Activated CD4-positive, alpha-beta T cell treated with anti-CD3 and anti-CD28 coated beads, Interleukin-2, Interleukin-4, amounts not matched to agents 100 ng/mL and 50 ng/mL, durations not matched to agents 16 hours and 8 hours (primary cell): ENCODE measurements around the gene OPALIN.

Experiments
- DNase-seq: peaks from one replicate; pipeline ENCODE4 v3.0.0-alpha.2; 2020; ENCODE audit warnings: low spot score

Gene OPALIN

DNA sequence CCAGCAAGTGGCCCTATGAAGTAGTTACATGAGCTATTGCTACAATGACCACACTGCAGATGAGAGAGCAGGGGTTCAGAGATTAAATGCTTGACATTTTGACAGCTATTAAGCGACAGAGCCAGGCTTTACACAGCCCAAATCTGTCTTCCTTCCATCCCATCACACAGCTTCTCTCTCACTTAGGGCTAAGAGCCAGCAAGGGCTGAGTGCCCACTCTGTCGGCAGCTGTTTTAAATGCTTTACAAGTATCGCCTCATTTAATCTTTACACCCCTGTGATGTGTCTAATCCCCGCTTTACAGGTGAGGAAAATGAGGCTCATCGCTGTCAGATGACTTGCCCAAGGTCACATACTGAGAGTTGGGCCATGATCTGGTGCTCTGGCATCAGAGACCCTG is 15.2 kb upstream of the OPALIN start:
- no peak for DNase-seq

DNA sequence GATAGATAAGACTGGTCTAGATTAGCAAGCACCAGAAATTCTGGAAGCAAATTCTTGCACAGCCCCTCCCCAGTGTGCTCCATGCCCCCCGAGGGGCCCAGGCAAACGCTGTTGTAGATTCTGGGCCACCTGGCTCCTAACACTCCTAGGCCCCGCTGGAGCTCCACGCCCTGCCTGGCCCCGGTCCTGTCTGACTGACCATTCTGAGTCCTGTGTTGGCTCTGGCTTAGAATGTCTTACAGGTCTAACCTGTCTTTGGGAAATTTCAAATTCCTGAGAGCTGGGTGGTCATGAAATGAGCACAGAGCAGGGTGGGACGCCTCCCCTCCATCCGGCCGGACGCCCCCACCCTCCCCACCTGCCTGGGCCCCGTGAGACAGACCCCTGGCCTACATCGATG is 12.6 kb upstream of the OPALIN start:
- DNase-seq, result no peak

- DNase-seq, result peak; percentile 53
Observed at GRCh38 chr10:96370584-96371157, 11.9 kb upstream of the OPALIN start.

DNA sequence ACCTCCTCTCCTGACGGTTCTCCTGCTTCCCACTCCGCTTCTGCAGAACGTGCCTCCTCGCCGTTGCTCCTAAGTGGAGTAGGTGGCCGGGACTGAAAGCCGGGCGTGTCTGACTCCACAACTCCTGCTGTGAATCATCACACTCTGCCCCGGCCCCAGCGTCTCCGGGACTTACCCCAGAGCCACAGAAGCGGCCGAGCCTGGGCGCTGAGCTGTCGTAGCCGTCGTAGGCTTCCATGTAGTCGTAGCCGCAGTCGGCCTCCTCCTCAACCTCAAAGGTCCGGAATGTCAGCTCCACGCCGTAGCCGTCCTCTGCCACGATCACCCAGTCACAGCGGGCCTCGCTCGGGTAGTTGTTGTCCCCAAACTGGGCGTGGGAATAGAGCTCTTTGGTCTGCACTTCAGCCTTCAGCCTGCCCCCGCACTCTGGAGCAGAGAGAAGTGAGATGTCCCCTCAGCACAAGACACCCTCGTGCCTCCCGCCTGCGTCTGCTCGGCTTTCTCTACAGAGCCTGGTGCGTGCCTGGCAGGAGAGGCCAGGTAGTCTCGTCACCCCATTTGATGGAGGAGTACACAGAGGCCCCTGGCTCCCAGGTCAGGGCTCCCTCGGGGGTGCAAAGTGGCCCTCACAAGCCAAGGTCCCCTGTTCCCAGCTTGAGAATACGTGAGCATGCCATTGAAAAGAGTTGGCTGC is 11.2 kb upstream of the OPALIN start:
- no peak for DNase-seq

DNA sequence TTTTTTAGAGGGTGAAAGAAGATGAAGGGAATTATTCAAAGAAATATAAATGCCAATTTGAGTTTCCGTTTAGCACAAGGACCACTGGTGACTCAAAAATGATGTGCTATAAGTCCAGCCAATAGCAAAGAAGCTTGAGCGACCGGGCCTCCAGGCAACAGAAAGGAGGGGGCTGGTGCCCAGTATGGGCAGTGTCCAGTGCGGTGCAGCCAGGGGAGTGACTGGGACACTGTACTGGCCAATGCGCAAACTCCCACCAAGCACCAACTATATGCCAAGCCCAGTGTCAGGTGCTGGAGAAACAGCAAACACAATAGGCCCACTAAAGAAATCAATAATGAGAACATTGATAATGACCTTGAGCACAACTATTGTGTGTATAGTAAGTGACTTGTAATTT is 10.2 kb upstream of the OPALIN start:
- DNase-seq, result no peak

DNA sequence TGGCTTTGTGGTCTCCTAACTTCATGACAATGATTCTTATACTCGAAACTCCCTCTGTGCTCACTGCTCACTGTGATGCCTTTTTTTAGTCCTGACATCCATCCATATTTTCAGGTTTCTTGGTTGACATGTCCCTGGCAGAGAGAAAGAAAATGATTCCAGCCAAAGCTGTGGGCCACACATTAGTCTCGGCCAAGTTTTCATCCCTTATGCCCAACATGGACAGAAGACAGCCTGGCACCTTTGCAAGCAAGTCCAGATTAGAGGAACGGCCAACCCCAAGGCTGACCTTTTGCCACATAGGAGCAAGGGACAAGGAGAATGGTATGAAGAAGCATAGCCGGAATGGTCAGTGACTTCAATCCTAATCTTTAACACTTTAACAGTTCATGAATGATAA is 8.7 kb upstream of the OPALIN start:
- DNase-seq, result no peak

- DNase-seq, result no peak
Observed at GRCh38 chr10:96366508-96366907, 7.7 kb upstream of the OPALIN start.

DNA sequence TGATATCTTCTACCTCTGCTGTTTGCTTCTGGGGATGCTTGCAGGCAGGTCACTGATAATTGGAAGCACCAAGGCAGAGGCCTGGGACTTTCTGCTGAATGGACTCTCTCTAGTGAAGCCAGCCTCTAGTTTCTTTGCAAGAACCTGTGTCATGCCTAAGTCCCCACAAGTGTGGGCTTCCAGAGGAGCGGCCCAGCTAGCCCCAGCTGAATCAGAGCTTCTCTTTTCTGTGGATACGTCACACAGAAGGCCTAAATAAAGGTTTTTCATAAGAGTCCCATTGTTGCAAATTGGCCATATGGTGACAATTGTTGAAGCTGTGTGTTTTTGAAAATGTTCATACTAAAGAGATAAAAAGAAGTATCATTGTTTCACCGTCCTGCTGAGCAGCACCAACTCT is 6.8 kb upstream of the OPALIN start:
- no peak for DNase-seq

DNA sequence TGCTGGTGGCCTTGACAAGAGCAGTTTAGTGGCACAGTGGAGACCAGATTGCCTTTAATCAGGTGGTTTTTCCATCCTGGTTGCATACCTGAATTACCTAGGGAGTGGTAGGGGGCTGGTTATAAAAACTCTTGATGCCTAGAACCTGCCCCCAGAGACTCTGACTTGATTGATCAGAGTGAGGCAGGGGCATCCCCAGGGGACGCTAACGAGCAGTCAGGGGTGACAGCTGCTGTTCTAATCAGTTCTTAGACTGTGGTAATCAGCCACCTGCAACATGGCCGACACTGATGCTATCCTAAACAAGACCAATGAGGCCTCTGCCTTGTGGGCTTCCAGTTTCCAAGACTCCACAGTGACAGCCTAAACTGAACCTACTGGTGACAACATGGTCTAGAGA is 2.0 kb upstream of the OPALIN start:
- DNase-seq, result no peak

DNA sequence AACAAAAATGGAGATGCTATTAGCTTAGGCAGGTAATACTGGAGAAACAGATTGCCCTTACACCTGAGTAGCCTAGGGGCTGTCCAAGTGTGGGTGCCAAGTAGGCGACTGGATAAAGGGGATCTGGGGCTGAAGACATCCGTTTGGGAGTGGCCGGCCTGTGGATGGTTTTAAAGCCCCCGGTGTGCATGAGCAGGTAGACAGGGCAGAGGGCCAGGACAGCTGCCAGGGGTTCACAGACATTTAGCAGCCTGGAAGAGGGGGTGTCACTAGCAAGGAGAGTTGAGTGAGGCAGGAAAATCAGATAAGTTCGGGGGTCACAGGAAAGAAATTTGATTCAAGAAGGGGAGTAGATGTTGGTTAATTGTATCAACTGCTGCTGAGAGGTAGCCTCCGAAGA is 1.5 kb upstream of the OPALIN start:
- no peak for DNase-seq

DNA sequence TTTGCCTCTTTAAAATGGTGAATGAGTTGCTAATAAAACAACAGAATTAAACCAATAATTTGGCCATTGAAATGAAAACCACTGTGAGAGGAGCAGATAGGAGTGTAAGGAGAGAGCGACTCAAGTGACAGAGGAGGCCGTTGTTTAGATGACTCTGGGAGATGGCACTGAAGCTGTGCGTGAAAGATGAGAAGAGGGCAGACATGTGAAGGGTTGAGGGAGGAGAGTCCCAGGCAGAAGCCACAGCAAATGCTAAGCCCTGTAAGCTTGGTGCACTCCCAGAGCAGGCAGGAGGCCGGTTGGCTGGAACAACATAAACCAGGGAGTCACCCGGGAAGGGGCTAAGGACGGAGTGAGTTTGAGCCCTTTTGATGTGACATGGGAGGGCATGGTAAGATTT is 814 bp upstream of the OPALIN start:
- no peak for DNase-seq

DNA sequence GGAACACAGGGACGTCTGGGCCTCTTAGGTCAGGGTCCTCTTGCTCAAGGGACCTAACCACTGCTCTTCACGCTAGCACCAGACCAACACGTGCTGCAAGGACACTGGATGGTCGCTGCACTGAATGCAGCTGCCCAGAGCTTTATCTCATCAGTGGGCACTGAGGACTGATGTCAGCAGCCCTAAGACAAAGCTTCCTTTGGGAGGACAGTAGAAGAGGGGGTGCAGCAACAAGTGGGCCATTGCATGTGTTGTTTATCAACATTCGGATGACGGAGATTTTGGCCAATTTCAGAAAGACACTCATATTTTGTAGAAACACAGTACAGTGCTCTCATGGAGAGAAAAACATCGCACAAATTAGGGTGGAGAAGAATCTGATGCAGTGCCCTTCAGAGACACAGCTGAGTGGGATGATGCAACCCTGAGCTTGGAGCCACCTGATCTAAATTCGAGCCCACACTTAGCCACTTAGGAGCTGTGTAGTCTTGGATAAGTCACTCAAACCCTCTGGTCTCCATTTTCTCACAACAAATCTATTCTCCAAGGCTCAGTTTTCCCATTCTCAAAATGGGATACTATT is 1.7 kb downstream of the OPALIN start:
- no peak for DNase-seq

DNA sequence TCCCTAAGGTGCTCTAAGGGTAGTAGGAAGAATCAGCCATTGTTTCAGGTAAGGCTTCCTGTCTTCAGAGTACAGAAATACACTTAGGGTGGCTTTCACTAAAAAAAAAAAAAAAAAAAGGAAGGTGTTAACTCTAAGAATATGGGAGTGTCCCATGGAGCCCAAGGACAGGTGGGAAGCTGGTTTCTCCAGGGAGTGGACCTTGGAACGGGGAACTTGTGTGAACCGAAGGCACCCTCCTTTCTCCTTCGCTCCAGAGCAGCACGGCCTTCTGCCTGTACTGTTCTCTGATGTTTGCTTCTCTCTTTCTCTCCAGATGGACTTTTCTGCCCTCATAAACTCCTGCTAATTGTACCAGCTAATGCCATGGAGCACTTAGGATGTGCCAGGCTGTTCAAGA is 6.2 kb downstream of the OPALIN start:
- no peak for DNase-seq

DNA sequence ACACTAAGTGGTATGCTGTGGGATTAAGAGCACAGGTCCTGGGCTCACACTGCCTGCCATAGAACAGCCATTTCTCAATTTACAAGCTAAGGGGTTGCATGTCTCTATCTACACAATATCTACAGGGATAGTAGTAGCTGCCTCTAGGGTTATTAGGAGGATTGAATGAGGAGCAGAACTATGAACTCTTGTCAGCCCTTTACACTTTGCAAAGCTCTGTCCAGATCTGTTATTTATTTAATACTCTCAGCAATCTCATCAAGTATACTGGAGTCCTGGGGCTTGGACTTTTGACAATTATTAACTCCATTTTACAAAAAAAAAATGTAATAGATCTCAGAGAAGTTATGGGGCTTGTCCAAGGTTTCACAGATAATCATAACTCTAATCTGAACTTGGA is 6.8 kb downstream of the OPALIN start:
- DNase-seq, result no peak

GRCh38 chr10:96346295-96346694 is 12.5 kb downstream of the OPALIN start:
- no peak for DNase-seq

- no peak for DNase-seq
Observed at GRCh38 chr10:96345222-96345621, 13.6 kb downstream of the OPALIN start.

- DNase-seq, result no peak
Observed at GRCh38 chr10:96344178-96344577, 14.6 kb downstream of the OPALIN start.

DNA sequence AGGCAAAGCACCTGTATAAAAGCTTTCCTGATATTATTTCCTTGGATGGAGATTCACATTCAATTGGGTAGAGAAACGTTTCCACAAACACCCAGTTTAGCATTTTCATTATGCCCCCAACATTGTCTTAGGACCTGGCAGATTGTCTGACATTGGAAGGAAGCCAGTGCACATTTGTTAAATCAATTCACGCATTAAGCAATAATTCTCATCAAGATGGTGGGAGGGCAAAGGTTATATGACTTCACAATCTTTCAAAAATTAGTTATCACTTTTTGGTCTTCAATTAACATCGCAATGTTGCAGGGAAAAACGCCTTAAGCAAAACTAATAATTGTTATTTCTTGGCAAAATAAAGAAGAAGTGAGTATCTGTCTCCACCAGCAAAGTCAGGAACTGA is 16.4 kb downstream of the OPALIN start:
- no peak for DNase-seq

DNA sequence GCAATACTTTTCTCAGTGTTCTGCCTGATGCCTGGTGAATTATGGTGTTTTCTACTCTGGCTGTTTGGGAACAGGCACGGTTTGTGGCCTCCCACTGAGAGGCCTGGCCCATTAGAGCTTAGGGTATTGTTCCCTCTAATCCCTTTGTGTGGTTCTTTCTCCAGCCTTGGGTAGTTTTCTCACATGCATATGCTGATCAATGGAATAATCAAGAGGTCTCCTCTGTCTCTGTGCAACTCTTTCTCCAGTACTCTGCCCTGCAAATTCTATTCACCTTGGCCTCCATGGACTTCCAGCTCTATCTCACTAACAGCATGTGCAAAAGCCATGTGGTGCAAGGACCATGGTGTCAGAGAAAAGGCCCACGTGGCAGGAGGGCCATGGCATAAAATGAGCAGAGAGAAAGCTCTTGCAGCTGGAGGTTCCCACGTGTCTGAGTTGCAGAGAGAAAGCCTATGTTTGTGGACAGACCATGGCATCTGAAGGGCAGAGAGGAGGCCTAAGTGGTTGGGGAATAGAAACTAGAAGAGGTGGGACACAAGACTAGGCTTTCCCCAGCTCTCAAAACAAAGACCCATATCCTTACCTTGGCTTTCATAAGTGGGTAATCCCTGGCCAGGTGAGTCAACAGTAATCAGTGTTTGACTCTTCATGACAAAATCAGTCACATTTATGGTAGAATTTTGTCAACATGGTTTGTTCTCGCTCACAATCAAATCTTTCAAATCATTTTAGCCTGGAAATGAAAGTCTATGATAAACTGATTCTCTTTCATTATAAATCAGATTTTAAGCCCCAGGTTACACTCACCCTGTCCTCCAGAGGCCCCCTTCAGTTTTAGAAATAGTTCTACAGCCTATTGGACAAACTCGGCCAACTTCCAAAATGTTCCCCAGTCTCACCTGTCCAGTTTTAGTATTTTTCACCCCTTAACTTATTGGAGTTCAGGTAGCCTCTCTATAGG is 17.3 kb downstream of the OPALIN start:
- peak; percentile 39 for DNase-seq

DNA sequence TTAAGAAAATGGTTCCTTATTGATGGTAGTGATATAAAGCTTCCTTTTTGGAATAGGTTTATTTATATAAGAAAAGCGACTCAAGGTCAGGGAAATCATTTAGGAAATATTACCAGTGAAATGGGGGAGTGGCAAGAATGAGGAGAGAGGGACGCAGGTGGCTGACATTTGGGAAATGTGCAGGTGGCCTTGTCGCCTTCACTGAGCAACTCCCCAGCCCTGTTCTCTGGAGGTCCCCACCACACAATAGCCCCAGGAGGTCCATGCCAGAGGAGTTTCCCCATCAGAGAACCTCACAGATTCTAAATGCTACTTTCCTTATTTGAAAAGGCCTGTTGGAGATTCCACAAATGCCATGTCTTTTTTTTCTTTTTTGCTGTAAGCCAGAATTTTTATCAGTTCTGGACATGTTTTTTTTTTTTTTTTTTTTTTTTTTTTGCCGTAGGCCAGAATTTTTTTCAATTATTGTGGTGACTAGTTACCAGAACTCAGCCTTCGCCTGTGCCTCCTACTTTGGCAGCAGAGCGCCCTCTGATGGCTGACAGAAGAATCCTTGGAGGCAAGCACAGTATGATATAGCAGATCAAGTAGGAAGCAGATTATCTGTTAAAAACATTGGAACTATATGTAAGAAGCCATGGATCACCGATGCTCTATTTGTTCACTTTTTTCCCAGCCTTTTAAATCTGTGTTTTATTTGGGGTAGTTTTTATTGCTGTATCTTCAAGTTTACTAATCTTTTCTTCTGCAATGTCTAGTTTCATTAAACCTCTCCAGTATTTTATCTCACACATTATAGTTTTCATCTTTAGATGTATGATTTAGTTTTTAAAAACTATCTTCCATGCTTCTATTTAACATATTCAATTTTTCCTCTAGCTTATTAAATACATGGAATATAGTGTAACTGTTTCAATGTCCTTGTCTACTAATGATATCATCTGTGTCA is 18.6 kb downstream of the OPALIN start:
- DNase-seq, result peak; percentile 64

DNA sequence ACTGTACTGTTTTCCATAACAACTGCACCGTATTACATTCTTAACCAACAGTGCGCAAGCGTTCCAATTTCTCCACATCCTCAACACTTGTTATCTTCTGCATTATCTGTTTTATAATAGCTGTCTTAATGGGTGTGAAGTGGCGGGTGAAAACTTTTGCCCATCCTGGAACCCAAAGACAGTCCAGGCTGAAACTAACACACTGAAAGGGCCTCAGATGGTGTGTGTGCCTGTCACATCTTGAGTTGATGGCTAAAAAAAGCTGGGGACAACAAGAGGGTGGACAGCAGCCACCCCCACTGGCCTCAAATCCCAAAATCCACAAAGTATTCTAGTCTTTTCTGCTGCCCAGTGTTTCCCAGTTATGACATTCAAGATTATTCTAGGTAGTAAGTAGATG is 19.4 kb downstream of the OPALIN start:
- DNase-seq, result no peak
